GM23338 (cell line): ENCODE results near the gene KYAT1. TPM values are rescaled to one million over a fixed set of nuclear protein-coding genes. Genes with fewer than 3 reads are reported as not detected.

Source experiments
- ATAC-seq: fragments of 200-7000 bp; cut with Tn5 transposase; 3 replicates; pipeline ENCODE4 v1.9.1; 2020
- DNase-seq: peaks from one replicate; pipeline ENCODE4 v3.0.0-alpha.2; 2015; ENCODE audit warnings: low spot score
- H2AFZ ChIP-seq: fragments of 200-600 bp; sonication (generic); 2 replicates; pipeline ENCODE4 v1.8.0; 2016; ENCODE audit warnings: antibody characterized with exemption, mild to moderate bottlenecking, moderate library complexity
- H3F3A ChIP-seq: fragments of 200-600 bp; sonication (generic); replicated peaks from 2 replicates; pipeline ENCODE4 v1.8.0; 2017; ENCODE audit warnings: antibody characterized with exemption, mixed run types, low read depth
- H3K27ac ChIP-seq: fragments of 200-600 bp; sonication (generic); 2 replicates; pipeline ENCODE4 v1.6.1; 2016; ENCODE audit warnings: low read depth
- H3K27me3 ChIP-seq: fragments of 200-600 bp; sonication (generic); 2 replicates; pipeline ENCODE4 v1.8.0; 2016; ENCODE audit warnings: mild to moderate bottlenecking, mixed run types, moderate library complexity; ENCODE audit not compliant: insufficient read depth
- H3K36me3 ChIP-seq: fragments of 200-600 bp; sonication (generic); 2 replicates; pipeline ENCODE4 v1.8.0; 2016; ENCODE audit warnings: mild to moderate bottlenecking; ENCODE audit not compliant: insufficient read depth
- H3K4me1 ChIP-seq: fragments of 200-600 bp; sonication (generic); 2 replicates; pipeline ENCODE4 v1.8.0; 2016; ENCODE audit warnings: mild to moderate bottlenecking, moderate library complexity; ENCODE audit not compliant: insufficient read depth
- H3K4me2 ChIP-seq: fragments of 200-600 bp; sonication (generic); 2 replicates; pipeline ENCODE4 v1.7.1; 2017; ENCODE audit warnings: mixed run types
- H3K4me3 ChIP-seq: fragments of 200-600 bp; sonication (generic); 2 replicates; pipeline ENCODE4 v1.6.1; 2016; ENCODE audit warnings: mixed run types
- H3K79me2 ChIP-seq: fragments of 200-600 bp; sonication (generic); replicated peaks from 2 replicates; pipeline ENCODE4 v1.8.0; 2017; ENCODE audit warnings: mild to moderate bottlenecking; ENCODE audit not compliant: insufficient read depth
- H3K9me2 ChIP-seq: fragments of 200-600 bp; sonication (generic); 2 replicates; pipeline ENCODE4 v1.8.0; 2017; ENCODE audit not compliant: insufficient read depth
- H4K20me1 ChIP-seq: fragments of 200-600 bp; sonication (generic); replicated peaks from 2 replicates; pipeline ENCODE4 v1.8.0; 2017; ENCODE audit warnings: mild to moderate bottlenecking; ENCODE audit not compliant: insufficient read depth
- H3K27ac Mint-ChIP-seq: 2 replicates; pipeline ENCODE4 v1.8.0; 2020; ENCODE audit warnings: inconsistent platforms, mild to moderate bottlenecking, moderate library complexity, mixed read lengths
- H3K27me3 Mint-ChIP-seq: 3 replicates; pipeline ENCODE4 v1.8.0; 2022; ENCODE audit warnings: low read depth, mild to moderate bottlenecking, moderate library complexity, mixed read lengths, inconsistent platforms; ENCODE audit not compliant: insufficient read depth, poor library complexity
- H3K36me3 Mint-ChIP-seq: 3 replicates; pipeline ENCODE4 v1.8.0; 2021; ENCODE audit warnings: low read depth, mild to moderate bottlenecking, inconsistent platforms, moderate library complexity, mixed read lengths
- H3K4me1 Mint-ChIP-seq: 3 replicates; pipeline ENCODE4 v1.8.0; 2020; ENCODE audit warnings: mild to moderate bottlenecking, inconsistent platforms, mixed read lengths
- H3K4me3 Mint-ChIP-seq: 3 replicates; pipeline ENCODE4 v1.8.0; 2021; ENCODE audit warnings: moderate library complexity, mild to moderate bottlenecking, inconsistent platforms, mixed read lengths
- H3K9me3 Mint-ChIP-seq: 3 replicates; pipeline ENCODE4 v1.8.0; 2020; ENCODE audit warnings: moderate library complexity, mild to moderate bottlenecking, inconsistent platforms, mixed read lengths
- CREB1 ChIP-seq: fragments of 250-450 bp; sonication (Bioruptor Pico); IDR thresholded peaks from 2 replicates; pipeline ENCODE4 v1.5.0; 2020; ENCODE audit warnings: low read depth, mild to moderate bottlenecking, moderate library complexity
- CTCF ChIP-seq, 2 experiments: fragments of 200-600 bp in 1 of 2; sonication (generic) in 1 of 2; conservative IDR thresholded peaks; 2 replicates each; pipeline versions ENCODE4 v1.5.1 to v1.6.1; 2016 to 2017; ENCODE audit warnings: antibody characterized with exemption in 2 of 2, low read depth in 2 of 2, mild to moderate bottlenecking in 2 of 2, moderate library complexity in 1 of 2
- EZH2 ChIP-seq: fragments of 200-600 bp; sonication (generic); IDR thresholded peaks from one replicate; pipeline ENCODE4 v1.8.0; 2017; ENCODE audit warnings: antibody characterized with exemption, mild to moderate bottlenecking, low read depth; ENCODE audit not compliant: unreplicated experiment
- EZH2phosphoT487 ChIP-seq: fragments of 200-600 bp; sonication (generic); IDR thresholded peaks from one replicate; pipeline ENCODE4 v1.8.1; 2018; ENCODE audit warnings: antibody characterized with exemption; ENCODE audit not compliant: unreplicated experiment
- ZNF114 ChIP-seq: fragments of 250-450 bp; sonication (Bioruptor Pico); IDR thresholded peaks from 2 replicates; pipeline ENCODE4 v1.5.0; 2020; ENCODE audit warnings: mild to moderate bottlenecking, moderate library complexity
- polyA plus RNA-seq: library from polyadenylated mRNA; unstranded; fragments of >200 nt; fragmentation: Nextera tagmentation; extraction: Ambion mirVana; gene quantifications from 2 replicates; pipeline ENCODE4 v1.2.1, GENCODE V29; 2016
- total RNA-seq: library from RNA; depleted of rRNA; stranded (reverse); fragments of >200 nt; shearing (Covaris generic); gene quantifications from 2 replicates; pipeline ENCODE4 v1.2.3, GENCODE V29; 2014
- TF ChIP-seq, protein P1 (sequence below): IDR thresholded peaks from 2 replicates; pipeline ENCODE4 v1.6.1; 2016; ENCODE audit warnings: antibody characterized with exemption
- TF ChIP-seq, protein P2 (sequence below): fragments of 250-450 bp; sonication (Bioruptor Pico); IDR thresholded peaks from 2 replicates; pipeline ENCODE4 v1.5.0; 2020; ENCODE audit warnings: mild to moderate bottlenecking, moderate library complexity

KYAT1 gene
- total and polyA plus RNA-seq, 2 experiments from 2014 or later: 26.1 to 34.0 TPM

DNA sequence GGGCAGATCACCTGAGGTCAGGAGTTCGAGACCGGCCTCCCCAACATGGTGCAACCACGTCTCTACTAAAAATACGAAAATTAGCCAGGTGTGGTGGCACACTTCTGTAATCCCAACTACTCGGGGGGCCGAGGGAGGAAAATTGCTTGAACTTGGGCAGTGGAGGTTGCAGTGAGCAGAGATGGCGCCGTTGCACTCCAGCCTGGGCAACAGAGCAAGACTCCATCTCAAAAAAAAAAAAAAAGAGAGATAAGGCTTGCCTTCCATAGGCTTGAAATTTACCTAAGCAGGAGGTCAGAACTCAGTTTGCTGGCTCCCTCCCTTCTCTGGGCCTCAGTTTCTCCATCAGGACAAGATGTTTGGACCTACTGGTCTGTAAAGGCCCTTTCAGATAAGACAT is 53.5 kb downstream of the KYAT1 start (continued):
- no peak for TF ChIP-seq CTCF (conservative IDR thresholded peaks at IDR 0.05; ENCODE audit: low read depth in 2 of 2)
- TF ChIP-seq, protein P1, sequence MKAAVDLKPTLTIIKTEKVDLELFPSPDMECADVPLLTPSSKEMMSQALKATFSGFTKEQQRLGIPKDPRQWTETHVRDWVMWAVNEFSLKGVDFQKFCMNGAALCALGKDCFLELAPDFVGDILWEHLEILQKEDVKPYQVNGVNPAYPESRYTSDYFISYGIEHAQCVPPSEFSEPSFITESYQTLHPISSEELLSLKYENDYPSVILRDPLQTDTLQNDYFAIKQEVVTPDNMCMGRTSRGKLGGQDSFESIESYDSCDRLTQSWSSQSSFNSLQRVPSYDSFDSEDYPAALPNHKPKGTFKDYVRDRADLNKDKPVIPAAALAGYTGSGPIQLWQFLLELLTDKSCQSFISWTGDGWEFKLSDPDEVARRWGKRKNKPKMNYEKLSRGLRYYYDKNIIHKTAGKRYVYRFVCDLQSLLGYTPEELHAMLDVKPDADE: no peak
- no peak for TF ChIP-seq EZH2
- TF ChIP-seq EZH2phosphoT487: no peak
- no peak for TF ChIP-seq CREB1 (CRISPR knock-in tag)

GRCh38 chr9:128825923-128826700 is 55.6 kb downstream of the KYAT1 start:
- Histone ChIP-seq H3K36me3 (peaks cover 14% of the 10 kb centered on the region), H3F3A (0 out of 2 replicates have a peak, but pooled peaks cover 8% of the 10 kb centered on the region), H4K20me1 (peaks cover 11% of the 10 kb centered on the region), H3K27ac (no peak overlapping the region), H2AFZ (no peak overlapping the region), H3K79me2 (peaks cover 8% of the 10 kb centered on the region), H3K4me1 (no peaks in the 10 kb centered on the region), H3K27me3 (no peaks in the 10 kb centered on the region), H3K4me3 (no peak overlapping the region), H3K4me2 (no peak overlapping the region), H3K9me2 (no peaks in the 10 kb centered on the region)
- Mint-ChIP-seq H3K36me3 (peaks cover 70% of the 10 kb centered on the region), H3K9me3 (no peaks in the 10 kb centered on the region; the same call in 2 of the 3 replicates), H3K4me3 (no peak overlapping the region), H3K27ac (no peak overlapping the region), H3K4me1 (peaks cover 7% of the 10 kb centered on the region), H3K27me3 (peaks cover 14% of the 10 kb centered on the region)
- TF ChIP-seq, protein P2, sequence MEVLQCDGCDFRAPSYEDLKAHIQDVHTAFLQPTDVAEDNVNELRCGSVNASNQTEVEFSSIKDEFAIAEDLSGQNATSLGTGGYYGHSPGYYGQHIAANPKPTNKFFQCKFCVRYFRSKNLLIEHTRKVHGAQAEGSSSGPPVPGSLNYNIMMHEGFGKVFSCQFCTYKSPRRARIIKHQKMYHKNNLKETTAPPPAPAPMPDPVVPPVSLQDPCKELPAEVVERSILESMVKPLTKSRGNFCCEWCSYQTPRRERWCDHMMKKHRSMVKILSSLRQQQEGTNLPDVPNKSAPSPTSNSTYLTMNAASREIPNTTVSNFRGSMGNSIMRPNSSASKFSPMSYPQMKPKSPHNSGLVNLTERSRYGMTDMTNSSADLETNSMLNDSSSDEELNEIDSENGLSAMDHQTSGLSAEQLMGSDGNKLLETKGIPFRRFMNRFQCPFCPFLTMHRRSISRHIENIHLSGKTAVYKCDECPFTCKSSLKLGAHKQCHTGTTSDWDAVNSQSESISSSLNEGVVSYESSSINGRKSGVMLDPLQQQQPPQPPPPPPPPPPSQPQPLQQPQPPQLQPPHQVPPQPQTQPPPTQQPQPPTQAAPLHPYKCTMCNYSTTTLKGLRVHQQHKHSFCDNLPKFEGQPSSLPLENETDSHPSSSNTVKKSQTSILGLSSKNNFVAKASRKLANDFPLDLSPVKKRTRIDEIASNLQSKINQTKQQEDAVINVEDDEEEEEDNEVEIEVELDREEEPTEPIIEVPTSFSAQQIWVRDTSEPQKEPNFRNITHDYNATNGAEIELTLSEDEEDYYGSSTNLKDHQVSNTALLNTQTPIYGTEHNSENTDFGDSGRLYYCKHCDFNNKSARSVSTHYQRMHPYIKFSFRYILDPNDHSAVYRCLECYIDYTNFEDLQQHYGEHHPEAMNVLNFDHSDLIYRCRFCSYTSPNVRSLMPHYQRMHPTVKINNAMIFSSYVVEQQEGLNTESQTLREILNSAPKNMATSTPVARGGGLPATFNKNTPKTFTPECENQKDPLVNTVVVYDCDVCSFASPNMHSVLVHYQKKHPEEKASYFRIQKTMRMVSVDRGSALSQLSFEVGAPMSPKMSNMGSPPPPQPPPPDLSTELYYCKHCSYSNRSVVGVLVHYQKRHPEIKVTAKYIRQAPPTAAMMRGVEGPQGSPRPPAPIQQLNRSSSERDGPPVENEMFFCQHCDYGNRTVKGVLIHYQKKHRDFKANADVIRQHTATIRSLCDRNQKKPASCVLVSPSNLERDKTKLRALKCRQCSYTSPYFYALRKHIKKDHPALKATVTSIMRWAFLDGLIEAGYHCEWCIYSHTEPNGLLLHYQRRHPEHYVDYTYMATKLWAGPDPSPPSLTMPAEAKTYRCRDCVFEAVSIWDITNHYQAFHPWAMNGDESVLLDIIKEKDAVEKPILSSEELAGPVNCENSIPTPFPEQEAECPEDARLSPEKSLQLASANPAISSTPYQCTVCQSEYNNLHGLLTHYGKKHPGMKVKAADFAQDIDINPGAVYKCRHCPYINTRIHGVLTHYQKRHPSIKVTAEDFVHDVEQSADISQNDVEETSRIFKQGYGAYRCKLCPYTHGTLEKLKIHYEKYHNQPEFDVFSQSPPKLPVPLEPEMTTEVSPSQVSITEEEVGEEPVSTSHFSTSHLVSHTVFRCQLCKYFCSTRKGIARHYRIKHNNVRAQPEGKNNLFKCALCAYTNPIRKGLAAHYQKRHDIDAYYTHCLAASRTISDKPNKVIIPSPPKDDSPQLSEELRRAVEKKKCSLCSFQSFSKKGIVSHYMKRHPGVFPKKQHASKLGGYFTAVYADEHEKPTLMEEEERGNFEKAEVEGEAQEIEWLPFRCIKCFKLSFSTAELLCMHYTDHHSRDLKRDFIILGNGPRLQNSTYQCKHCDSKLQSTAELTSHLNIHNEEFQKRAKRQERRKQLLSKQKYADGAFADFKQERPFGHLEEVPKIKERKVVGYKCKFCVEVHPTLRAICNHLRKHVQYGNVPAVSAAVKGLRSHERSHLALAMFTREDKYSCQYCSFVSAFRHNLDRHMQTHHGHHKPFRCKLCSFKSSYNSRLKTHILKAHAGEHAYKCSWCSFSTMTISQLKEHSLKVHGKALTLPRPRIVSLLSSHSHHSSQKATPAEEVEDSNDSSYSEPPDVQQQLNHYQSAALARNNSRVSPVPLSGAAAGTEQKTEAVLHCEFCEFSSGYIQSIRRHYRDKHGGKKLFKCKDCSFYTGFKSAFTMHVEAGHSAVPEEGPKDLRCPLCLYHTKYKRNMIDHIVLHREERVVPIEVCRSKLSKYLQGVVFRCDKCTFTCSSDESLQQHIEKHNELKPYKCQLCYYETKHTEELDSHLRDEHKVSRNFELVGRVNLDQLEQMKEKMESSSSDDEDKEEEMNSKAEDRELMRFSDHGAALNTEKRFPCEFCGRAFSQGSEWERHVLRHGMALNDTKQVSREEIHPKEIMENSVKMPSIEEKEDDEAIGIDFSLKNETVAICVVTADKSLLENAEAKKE (CRISPR knock-in tag): no peak
- TF ChIP-seq ZNF114 (no peak), CTCF (conservative IDR thresholded peaks at IDR 0.05; ENCODE audit: low read depth in 2 of 2) (0 out of 4 replicates have a peak, but pooled peaks of 1 of the 2 experiments have one; percentile 11)
- ATAC-seq (peak; percentile 10), DNase-seq (peak; percentile 52)
